Erythroblast (primary cell): Measurements from ENCODE around the gene TEX26.

ENCODE experiments used
- GATA1 ChIP-seq: IDR thresholded peaks from 2 replicates; pipeline ENCODE4 v1.6.1; 2011; ENCODE audit warnings: low read depth, mild to moderate bottlenecking, control low read depth, low read length, moderate library complexity
- POLR2A ChIP-seq: IDR thresholded peaks from 2 replicates; pipeline ENCODE4 v1.6.1; 2011; ENCODE audit warnings: mild to moderate bottlenecking, low read length

GRCh38 chr13:30925429-30925828, 7.0 kb upstream of the TEX26 start:
- TF ChIP-seq POLR2A (no peak), GATA1 (no peak)
